Hepatic stellate cell (primary cell): Measurements from ENCODE around the gene TSPAN11.
"Not testable (repeated sequence)": the region's sequence is repeated elsewhere in the genome, so short reads cannot be mapped to it uniquely, and the experiment has no call there.

ENCODE experiments used
- DNase-seq: peaks from one replicate; pipeline ENCODE4 v3.0.0; 2011; ENCODE audit warnings: low spot score

Gene TSPAN11

GRCh38 chr12:31002999-31003398 is 76.5 kb downstream of the TSPAN11 start:
- no peak for DNase-seq

GRCh38 chr12:31003861-31004640 is 77.5 kb downstream of the TSPAN11 start:
- DNase-seq, result no peak

GRCh38 chr12:31004666-31005065 is 78.1 kb downstream of the TSPAN11 start:
- no peak for DNase-seq

GRCh38 chr12:31005256-31005943 is 78.9 kb downstream of the TSPAN11 start:
- no peak for DNase-seq

GRCh38 chr12:31005944-31006361 is 79.4 kb downstream of the TSPAN11 start:
- no peak for DNase-seq

- DNase-seq, result no peak
Observed at GRCh38 chr12:31006416-31007152, 80.0 kb downstream of the TSPAN11 start.

- DNase-seq, result no peak
Observed at GRCh38 chr12:31007153-31007495, 80.6 kb downstream of the TSPAN11 start.

- no peak for DNase-seq
Observed at GRCh38 chr12:31007636-31008175, 81.2 kb downstream of the TSPAN11 start.

GRCh38 chr12:31008241-31008761 is 81.8 kb downstream of the TSPAN11 start:
- DNase-seq, result no peak

- DNase-seq, result no peak
Observed at GRCh38 chr12:31008961-31009840, 82.7 kb downstream of the TSPAN11 start.

GRCh38 chr12:31009976-31010375 is 83.4 kb downstream of the TSPAN11 start:
- no peak for DNase-seq

- DNase-seq, result no peak
Observed at GRCh38 chr12:31011336-31011735, 84.8 kb downstream of the TSPAN11 start.

GRCh38 chr12:31011746-31012566 is 85.4 kb downstream of the TSPAN11 start:
- DNase-seq, result no peak

- DNase-seq, result not testable (repeated sequence)
Observed at GRCh38 chr12:31012567-31012891, 86.0 kb downstream of the TSPAN11 start.

GRCh38 chr12:31015215-31015614 is 88.7 kb downstream of the TSPAN11 start:
- DNase-seq, result no peak

- DNase-seq, result no peak
Observed at GRCh38 chr12:31016057-31016456, 89.5 kb downstream of the TSPAN11 start.

- no peak for DNase-seq
Observed at GRCh38 chr12:31017535-31017934, 91.0 kb downstream of the TSPAN11 start.

GRCh38 chr12:31018106-31018789 is 91.7 kb downstream of the TSPAN11 start:
- no peak for DNase-seq

- no peak for DNase-seq
Observed at GRCh38 chr12:31018790-31019505, 92.4 kb downstream of the TSPAN11 start.
